Measurements from ENCODE around the gene AMFR. TPM values are rescaled to one million over a fixed set of nuclear protein-coding genes. Genes with fewer than 3 reads are reported as not detected.

AMFR gene
- total and polyA plus RNA-seq, 2 of the 13 experiments (the other 11 are each of a cell fraction or from before 2014, with no cell fraction given): 52.9 to 108 TPM

GRCh38 chr16:56332464-56333079 is 92.8 kb downstream of the AMFR start (continued):
- TF ChIP-seq ZNF746 (CRISPR knock-in tag; IDR thresholded peaks at IDR 0.05): no peak
- no peak for TF ChIP-seq ZNF629 (CRISPR knock-in tag; conservative IDR thresholded peaks at IDR 0.05)
- TF ChIP-seq SMAD3 (CRISPR knock-in tag; IDR thresholded peaks at IDR 0.05): no peak
- TF ChIP-seq MAFF (IDR thresholded peaks at IDR 0.05; ENCODE audit: low read depth, low read length): no peak
- no peak for TF ChIP-seq BRD4 (CRISPR knock-in tag; IDR thresholded peaks at IDR 0.05)
- TF ChIP-seq ZNF777 (CRISPR knock-in tag; IDR thresholded peaks at IDR 0.05): no peak
- 0 out of 2 replicates have a peak, but pooled peaks have one; percentile 61 for TF ChIP-seq SSRP1 (CRISPR knock-in tag; IDR thresholded peaks at IDR 0.05)
- TF ChIP-seq ZNF775 (CRISPR knock-in tag; IDR thresholded peaks at IDR 0.05; ENCODE audit: borderline replicate concordance): no peak
- peak; percentile 43; the same call in 1 of the 2 replicates for TF ChIP-seq TFAP4 (IDR thresholded peaks at IDR 0.05; ENCODE audit: borderline replicate concordance, low read depth)
- TF ChIP-seq MYNN (CRISPR knock-in tag; IDR thresholded peaks at IDR 0.05; ENCODE audit: low read depth): no peak
- TF ChIP-seq ZFP1 (CRISPR knock-in tag; IDR thresholded peaks at IDR 0.05): no peak
- TF ChIP-seq ZHX2 (IDR thresholded peaks at IDR 0.05; ENCODE audit: low read depth): no peak
- TF ChIP-seq ZHX2 (CRISPR knock-in tag; IDR thresholded peaks at IDR 0.05; ENCODE audit: borderline replicate concordance): no peak
- TF ChIP-seq SRSF9 (IDR thresholded peaks at IDR 0.05; ENCODE audit: borderline replicate concordance, insufficient read depth, low read depth, low read length, poor library complexity, severe bottlenecking): no peak
- TF ChIP-seq TARDBP (CRISPR knock-in tag; IDR thresholded peaks at IDR 0.05): peak; percentile 43; the same call in 1 of the 2 replicates
- no peak for TF ChIP-seq ZNF549 (CRISPR knock-in tag; IDR thresholded peaks at IDR 0.05)
- no peak for TF ChIP-seq GZF1 (CRISPR knock-in tag; IDR thresholded peaks at IDR 0.05)
- TF ChIP-seq NR2F6 (IDR thresholded peaks at IDR 0.05): peak; percentile 62; the same call in 1 of the 2 replicates
- peak; percentile 91 for TF ChIP-seq NR2F6 (CRISPR knock-in tag; IDR thresholded peaks at IDR 0.05)
- no peak for TF ChIP-seq ZNF280B (CRISPR knock-in tag; IDR thresholded peaks at IDR 0.05; ENCODE audit: borderline replicate concordance)
- no peak for TF ChIP-seq AKAP8 (CRISPR knock-in tag; IDR thresholded peaks at IDR 0.05)
- no peak for TF ChIP-seq ZNF652 (CRISPR knock-in tag; IDR thresholded peaks at IDR 0.05; ENCODE audit: borderline replicate concordance, low read depth)
- no peak for TF ChIP-seq GLI4 (CRISPR knock-in tag; IDR thresholded peaks at IDR 0.05; ENCODE audit: borderline replicate concordance)
